Measurements from ENCODE around the gene TMCC1. TPM values are rescaled to one million over a fixed set of nuclear protein-coding genes. Genes with fewer than 3 reads are reported as not detected.
"Not testable (repeated sequence)": the region's sequence is repeated elsewhere in the genome, so short reads cannot be mapped to it uniquely, and the experiment has no call there.

The TMCC1 gene
- total RNA-seq, 1 experiment from 2014 or later = 5.9 TPM

GRCh38 chr3:129614435-129614834, 279.1 kb downstream of the TMCC1 start:
- no peak for DNase-seq (ENCODE audit: low read depth)
- in situ Hi-C loops (cut with HindIII; ENCODE audit: low pct_unique_long_range_greater_than_20kb, low sequenced_read_pairs) = no loop called here

DNA sequence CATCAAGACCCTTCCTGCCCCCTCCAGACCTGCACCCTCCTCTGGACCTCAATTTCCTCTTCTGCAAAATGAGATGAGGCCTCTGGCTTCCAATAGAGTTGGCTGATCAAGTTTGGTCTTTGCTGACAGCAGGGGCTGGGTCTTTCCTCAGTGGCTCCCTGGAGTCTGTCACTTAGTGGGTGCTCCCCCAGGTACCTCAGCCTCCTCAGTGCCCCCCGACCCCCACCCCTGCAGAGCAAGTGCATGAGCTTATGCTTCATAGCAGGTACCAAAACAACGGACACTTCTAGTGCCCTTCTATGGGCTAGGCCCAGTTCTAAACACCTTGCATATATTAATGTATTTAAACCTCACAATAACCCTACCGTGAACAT, 280.2 kb downstream of the TMCC1 start:
- no peak for DNase-seq (ENCODE audit: low read depth)
- in situ Hi-C loops (cut with HindIII; ENCODE audit: low pct_unique_long_range_greater_than_20kb, low sequenced_read_pairs) = no loop called here

GRCh38 chr3:129612534-129613366, 280.8 kb downstream of the TMCC1 start:
- in situ Hi-C loops (cut with HindIII; ENCODE audit: low pct_unique_long_range_greater_than_20kb, low sequenced_read_pairs) = no loop called here
- peak; percentile 57 for DNase-seq (ENCODE audit: low read depth)

- peak; percentile 77 for DNase-seq (ENCODE audit: low read depth)
- in situ Hi-C loops (cut with HindIII; ENCODE audit: low pct_unique_long_range_greater_than_20kb, low sequenced_read_pairs) = no loop called here
Measured at GRCh38 chr3:129611812-129612533, 281.5 kb downstream of the TMCC1 start.

GRCh38 chr3:129611446-129611800, 282.1 kb downstream of the TMCC1 start:
- in situ Hi-C loops (cut with HindIII; ENCODE audit: low pct_unique_long_range_greater_than_20kb, low sequenced_read_pairs) = no loop called here
- no peak for DNase-seq (ENCODE audit: low read depth)

DNA sequence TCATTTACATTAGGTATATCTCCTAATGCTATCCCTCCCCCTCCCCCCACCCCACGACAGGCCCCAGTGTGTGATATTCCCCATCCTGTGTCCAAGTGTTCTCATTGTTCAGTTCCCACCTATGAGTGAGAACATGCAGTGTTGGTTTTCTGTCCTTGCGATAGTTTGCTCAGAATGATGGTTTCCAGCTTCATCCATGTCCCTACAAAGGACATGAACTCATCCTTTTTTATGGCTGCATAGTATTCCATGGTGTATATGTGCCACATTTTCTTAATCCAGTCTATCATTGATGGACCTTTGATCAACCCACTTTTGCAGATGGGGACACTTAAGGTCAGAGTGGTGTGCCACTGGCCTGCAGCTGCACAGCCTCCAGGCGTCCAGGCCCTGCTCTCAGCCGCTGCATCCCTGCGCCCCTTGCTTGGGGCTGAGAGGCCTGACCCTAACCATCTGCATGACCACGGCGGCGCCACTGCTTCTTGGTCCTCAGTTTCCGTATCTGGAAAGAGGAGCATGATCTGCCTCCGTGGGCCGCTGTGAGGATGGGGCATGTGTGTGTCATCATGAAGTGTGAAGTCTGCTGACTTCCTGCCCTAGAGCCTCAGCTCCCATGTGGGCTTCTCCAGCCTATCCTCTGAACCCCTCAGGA, 282.6 kb downstream of the TMCC1 start:
- DNase-seq (ENCODE audit: low read depth); in situ Hi-C loops (cut with HindIII; ENCODE audit: low pct_unique_long_range_greater_than_20kb, low sequenced_read_pairs): not testable (repeated sequence)

DNA sequence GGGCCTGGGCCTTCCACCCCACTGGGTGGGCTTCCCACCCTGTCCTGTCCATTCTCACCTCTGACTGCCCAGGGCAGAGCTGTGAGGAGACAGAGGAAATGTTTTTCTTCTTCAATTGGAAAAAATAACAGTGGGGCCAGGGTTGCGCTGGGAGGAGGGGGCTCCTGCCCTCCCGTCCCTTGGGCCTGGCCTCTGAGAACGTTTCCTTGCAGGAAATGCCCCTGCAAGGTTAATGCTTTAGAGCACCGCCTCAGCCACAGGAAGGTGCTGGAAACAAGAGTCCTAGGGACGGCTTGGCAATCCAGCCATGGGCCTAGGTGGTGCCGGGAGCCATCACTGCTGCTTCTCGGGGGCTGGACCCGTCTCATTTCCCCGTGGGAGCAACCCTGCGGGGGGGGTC, 283.2 kb downstream of the TMCC1 start:
- in situ Hi-C loops (cut with HindIII; ENCODE audit: low pct_unique_long_range_greater_than_20kb, low sequenced_read_pairs) = no loop called here
- DNase-seq (ENCODE audit: low read depth) = no peak

GRCh38 chr3:129609591-129610182, 283.8 kb downstream of the TMCC1 start:
- in situ Hi-C loops (cut with HindIII; ENCODE audit: low pct_unique_long_range_greater_than_20kb, low sequenced_read_pairs) = no loop called here
- peak; percentile 52 for DNase-seq (ENCODE audit: low read depth)

DNA sequence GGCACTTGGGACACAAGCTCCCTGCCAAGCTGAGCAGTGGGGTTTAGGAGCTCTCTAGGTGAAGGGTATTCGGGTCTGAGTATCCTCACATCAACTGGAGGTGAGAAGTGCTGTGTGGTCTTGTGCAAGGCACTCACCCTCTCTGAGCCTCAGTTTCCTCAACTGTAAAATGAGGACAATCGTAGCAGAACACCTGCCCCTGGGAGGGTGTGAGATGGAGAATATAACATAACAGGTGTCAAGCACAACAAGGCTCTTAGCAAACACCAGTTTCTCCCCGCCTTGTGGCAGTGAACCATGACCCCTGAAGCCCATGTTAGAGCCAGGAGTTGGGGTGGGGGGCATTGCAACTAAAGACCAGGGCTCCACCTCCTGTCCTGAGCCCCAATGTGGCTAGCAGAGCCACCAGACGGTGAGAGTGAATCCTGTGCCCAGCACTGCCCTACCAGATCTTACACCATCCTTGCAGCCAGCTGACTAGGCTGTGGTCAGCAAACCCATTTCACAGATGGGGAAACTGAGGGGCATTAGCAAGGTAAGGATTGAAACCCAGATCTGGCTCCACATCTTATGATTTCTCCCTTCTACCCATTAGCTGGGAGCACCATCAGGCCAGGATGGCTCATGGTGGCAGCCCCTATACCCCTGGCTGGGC, 284.4 kb downstream of the TMCC1 start:
- in situ Hi-C loops (cut with HindIII; ENCODE audit: low pct_unique_long_range_greater_than_20kb, low sequenced_read_pairs) = no loop called here
- no peak for DNase-seq (ENCODE audit: low read depth)

DNA sequence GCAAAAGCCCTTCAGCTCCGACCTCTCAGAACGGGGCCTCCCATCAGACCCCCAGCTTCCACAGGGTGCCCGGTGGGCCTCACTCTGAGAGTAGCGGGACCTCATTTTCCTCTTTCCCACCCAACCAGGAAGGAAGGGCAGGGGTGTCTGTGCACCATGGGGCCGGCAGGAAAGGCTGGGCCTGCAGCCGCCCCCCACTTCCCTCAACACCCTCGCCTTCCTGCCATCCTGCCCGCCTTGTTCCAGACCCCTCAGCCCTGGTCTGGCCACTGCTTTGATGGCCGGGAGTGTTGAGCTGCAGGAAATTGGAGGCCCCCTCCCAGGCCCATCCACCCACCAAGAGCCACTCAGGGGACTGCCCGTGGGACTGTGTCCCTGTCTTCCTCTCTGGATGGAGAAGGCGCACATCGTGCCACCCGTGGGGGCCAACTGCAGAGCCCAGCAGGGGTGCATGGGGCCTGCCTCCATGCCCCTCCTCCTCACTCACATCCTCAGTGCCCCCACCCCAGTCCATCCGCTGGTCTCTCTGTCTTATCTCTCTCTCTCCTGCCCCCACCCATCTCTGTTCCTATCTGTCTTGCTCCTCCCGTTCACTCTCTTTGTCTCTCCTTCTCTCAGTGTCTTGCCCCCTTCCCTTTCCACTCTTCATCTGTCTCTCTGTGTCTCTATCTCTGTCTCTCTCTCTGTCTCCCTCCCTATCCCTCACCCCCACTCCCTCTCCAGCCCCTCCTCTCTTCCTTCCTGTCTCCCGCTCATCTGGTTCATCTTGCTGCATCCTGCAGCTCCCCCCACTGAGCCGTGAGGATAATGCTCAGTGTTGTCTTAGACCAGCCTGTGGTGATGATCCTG, 285.2 kb downstream of the TMCC1 start:
- DNase-seq (ENCODE audit: low read depth) = peak; percentile 28
- in situ Hi-C loops (cut with HindIII; ENCODE audit: low pct_unique_long_range_greater_than_20kb, low sequenced_read_pairs) = no loop called here

GRCh38 chr3:129607391-129608068, 286.0 kb downstream of the TMCC1 start:
- in situ Hi-C loops (cut with HindIII; ENCODE audit: low pct_unique_long_range_greater_than_20kb, low sequenced_read_pairs) = no loop called here
- DNase-seq (ENCODE audit: low read depth) = no peak

- in situ Hi-C loops (cut with HindIII; ENCODE audit: low pct_unique_long_range_greater_than_20kb, low sequenced_read_pairs) = no loop called here
- DNase-seq (ENCODE audit: low read depth) = peak; percentile 68
Measured at GRCh38 chr3:129606636-129607390, 286.7 kb downstream of the TMCC1 start, which contains the start of gene PLXND1. TSS of gene PLXND1 (minus strand) at chr3:129606676. CDS start at chr3:129606639, 37 bp downstream.

GRCh38 chr3:129605922-129606635, 287.4 kb downstream of the TMCC1 start:
- in situ Hi-C loops (cut with HindIII; ENCODE audit: low pct_unique_long_range_greater_than_20kb, low sequenced_read_pairs) = no loop called here
- DNase-seq (ENCODE audit: low read depth) = peak; percentile 34

- DNase-seq (ENCODE audit: low read depth) = no peak
- in situ Hi-C loops (cut with HindIII; ENCODE audit: low pct_unique_long_range_greater_than_20kb, low sequenced_read_pairs) = no loop called here
Measured at GRCh38 chr3:129605203-129605921, 288.1 kb downstream of the TMCC1 start.

GRCh38 chr3:129604767-129605166, 288.7 kb downstream of the TMCC1 start:
- in situ Hi-C loops (cut with HindIII; ENCODE audit: low pct_unique_long_range_greater_than_20kb, low sequenced_read_pairs) = no loop called here
- DNase-seq (ENCODE audit: low read depth) = no peak

Measured in Caki2 (cell line).